Measurements from ENCODE around the gene LRRC34.

GRCh38 chr3:169841171-169841570 is 28.5 kb upstream of the LRRC34 start:
- TF ChIP-seq CTCF (conservative IDR thresholded peaks at IDR 0.05; ENCODE audit: low read depth, low read length) (no peak), EZH2phosphoT487 (IDR thresholded peaks at IDR 0.05; ENCODE audit: borderline replicate concordance, low read length) (no peak), EZH2 (IDR thresholded peaks at IDR 0.05; ENCODE audit: low read length, unreplicated experiment) (no peak)
